Measurements from ENCODE around the gene SZRD1. TPM values are rescaled to one million over a fixed set of nuclear protein-coding genes. Genes with fewer than 3 reads are reported as not detected.

SZRD1 gene
- total RNA-seq, 1 experiment from 2014 or later: 141 TPM

DNA sequence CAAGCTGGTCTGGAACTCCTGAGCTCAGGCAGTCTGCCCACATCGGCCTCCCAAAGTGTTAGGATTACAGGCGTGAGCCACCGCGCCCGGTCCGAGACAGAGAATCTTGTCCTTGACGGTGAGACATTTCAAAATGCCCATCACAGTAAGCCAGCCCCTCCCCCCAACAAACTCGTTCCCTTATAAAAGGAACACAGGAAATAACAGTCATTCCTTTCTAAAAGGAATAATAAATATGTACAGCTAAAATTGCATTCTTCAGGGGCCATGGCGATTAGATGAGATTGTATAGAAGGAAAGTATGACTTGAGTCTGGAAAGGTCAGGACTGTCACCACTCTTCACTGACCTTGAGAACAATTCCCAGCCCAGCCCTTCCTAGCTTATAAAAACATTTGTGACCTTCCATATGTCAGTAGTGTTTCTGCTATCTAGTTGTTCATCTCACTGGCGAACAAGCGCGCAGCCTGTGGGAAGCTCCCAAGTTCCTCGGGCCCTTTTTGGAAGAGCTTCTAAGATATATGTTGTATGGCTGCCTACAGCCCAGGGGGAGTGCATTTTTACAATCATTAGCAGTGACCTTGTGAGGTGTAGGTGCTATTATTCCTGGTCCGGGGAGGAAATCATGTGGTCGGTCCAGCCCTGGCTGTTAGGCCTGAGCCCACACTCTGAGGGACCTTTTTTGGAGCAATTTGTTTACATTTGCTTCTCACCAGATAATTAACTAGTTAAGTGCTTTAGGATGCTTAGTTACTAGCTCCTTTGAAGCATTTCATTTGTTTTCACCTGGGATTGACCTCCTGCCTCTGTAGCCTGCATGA is 8.7 kb downstream of the SZRD1 start:
- peak; percentile 95 to 97 for DNase-seq (ENCODE audit: low read depth in 1 of 2, low spot score in 2 of 2)
- Histone ChIP-seq H3K27ac (peak overlapping the region; percentile 81), H3K4me1 (replicated peaks) (peaks cover 68% of the 10 kb centered on the region), H3K4me3 (no peak overlapping the region), H3K27me3 (replicated peaks) (no peaks in the 10 kb centered on the region), H3K36me3 (peaks cover 38% of the 10 kb centered on the region), H3K9me3 (replicated peaks) (no peaks in the 10 kb centered on the region)

DNA sequence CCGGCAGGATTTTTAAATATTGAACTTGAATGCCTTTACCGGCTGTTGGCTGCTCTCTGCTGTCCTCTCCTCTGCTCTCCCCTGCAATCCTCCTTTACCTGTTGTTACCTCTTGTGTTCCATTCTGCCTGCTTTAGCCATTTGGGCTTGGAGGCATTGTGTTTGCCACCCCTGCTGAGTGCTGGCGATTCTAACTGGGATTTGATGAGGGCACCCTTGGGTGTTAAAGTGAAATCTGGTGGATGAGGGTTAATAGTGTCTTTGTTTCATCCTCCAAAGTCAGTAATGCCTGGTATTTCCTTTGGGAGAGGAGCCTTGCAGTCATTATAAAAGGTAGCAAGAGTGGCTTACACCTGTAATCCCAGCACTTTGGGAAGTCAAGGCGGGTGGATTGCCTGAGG is 9.9 kb downstream of the SZRD1 start:
- peaks cover 37% of the 10 kb centered on the region for H3K36me3 ChIP-seq
- H3K27ac ChIP-seq: no peak overlapping the region; the same call in 1 of the 2 replicates
- H3K4me1 ChIP-seq (replicated peaks): peaks cover 57% of the 10 kb centered on the region
- DNase-seq (ENCODE audit: low read depth in 1 of 2, low spot score in 2 of 2): no peak
- H3K9me3 ChIP-seq (replicated peaks): no peaks in the 10 kb centered on the region
- no peak overlapping the region for H3K4me3 ChIP-seq
- no peaks in the 10 kb centered on the region for H3K27me3 ChIP-seq (replicated peaks)

DNA sequence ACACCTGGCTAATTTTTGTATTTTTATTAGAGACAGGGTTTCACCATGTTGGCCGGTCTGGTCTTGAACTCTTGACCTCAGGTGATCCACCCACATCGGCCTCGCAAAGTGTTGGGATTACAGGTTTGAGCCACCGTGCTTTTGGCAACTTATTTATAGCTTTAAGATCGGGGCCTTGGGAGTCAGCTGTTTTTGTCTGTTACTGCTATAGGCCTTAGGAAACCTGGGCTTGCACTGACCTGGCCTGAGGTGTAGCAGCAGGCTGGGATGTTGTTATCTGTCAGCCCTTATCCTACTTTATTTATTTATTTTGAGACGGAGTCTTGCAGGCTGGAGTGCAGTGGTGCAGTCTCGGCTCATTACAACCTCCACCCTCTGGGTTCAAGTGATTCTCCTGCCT is 11.4 kb downstream of the SZRD1 start:
- Histone ChIP-seq H3K36me3 (peaks cover 31% of the 10 kb centered on the region), H3K4me1 (replicated peaks) (peaks cover 42% of the 10 kb centered on the region), H3K27ac (no peak overlapping the region), H3K27me3 (replicated peaks) (no peaks in the 10 kb centered on the region), H3K4me3 (no peak overlapping the region), H3K9me3 (replicated peaks) (no peaks in the 10 kb centered on the region)
- DNase-seq (ENCODE audit: low read depth in 1 of 2, low spot score in 2 of 2): no peak

DNA sequence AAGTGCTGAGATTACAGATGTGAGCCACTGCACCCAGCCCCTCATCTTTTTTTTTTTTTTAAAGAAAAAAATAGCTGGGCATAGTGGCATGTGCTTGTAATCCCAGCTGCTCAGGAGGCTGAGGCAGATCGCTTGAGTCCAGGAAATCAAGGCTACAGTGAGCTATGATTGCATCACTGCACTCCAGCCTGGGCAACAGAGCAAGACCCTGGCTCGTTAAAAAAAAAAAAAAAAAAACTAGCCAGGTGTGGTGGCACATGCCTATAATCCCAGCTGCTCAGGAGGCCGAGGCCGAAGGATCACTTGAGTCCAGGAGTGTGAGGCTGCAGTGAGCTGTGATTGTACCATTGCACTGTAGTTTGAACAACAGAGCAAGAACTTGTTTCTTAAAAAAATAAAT is 13.8 kb downstream of the SZRD1 start:
- no peak overlapping the region for H3K4me3 ChIP-seq
- H3K36me3 ChIP-seq: peaks cover 22% of the 10 kb centered on the region
- H3K9me3 ChIP-seq (replicated peaks): no peaks in the 10 kb centered on the region
- no peak overlapping the region for H3K27ac ChIP-seq
- H3K27me3 ChIP-seq (replicated peaks): no peaks in the 10 kb centered on the region
- peaks cover 37% of the 10 kb centered on the region for H3K4me1 ChIP-seq (replicated peaks)
- DNase-seq (ENCODE audit: low read depth in 1 of 2, low spot score in 2 of 2): no peak

DNA sequence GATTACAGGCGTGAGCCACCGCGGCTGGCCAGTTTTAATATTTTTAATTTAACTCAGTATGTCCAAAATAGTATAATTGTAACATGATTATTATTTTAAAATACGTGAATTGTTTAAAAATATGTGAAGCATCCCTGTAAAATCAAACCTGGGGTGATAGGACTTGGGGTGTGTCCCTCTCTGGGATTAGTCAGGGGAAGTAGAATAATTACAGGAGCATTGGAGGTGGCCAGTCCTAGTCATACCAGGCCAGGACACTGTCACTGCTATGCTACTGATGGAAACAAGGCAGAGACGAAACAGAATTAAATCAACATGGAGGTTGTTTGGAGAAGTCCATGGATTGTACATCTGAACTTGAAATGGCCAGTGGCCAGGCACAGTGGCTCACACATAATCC is 16.8 kb downstream of the SZRD1 start:
- no peaks in the 10 kb centered on the region for H3K27me3 ChIP-seq (replicated peaks)
- no peak for DNase-seq (ENCODE audit: low read depth in 1 of 2, low spot score in 2 of 2)
- H3K4me3 ChIP-seq: no peak overlapping the region
- H3K4me1 ChIP-seq (replicated peaks): peaks cover 43% of the 10 kb centered on the region
- peaks cover 37% of the 10 kb centered on the region for H3K36me3 ChIP-seq
- H3K9me3 ChIP-seq (replicated peaks): no peaks in the 10 kb centered on the region
- H3K27ac ChIP-seq: no peak overlapping the region

DNA sequence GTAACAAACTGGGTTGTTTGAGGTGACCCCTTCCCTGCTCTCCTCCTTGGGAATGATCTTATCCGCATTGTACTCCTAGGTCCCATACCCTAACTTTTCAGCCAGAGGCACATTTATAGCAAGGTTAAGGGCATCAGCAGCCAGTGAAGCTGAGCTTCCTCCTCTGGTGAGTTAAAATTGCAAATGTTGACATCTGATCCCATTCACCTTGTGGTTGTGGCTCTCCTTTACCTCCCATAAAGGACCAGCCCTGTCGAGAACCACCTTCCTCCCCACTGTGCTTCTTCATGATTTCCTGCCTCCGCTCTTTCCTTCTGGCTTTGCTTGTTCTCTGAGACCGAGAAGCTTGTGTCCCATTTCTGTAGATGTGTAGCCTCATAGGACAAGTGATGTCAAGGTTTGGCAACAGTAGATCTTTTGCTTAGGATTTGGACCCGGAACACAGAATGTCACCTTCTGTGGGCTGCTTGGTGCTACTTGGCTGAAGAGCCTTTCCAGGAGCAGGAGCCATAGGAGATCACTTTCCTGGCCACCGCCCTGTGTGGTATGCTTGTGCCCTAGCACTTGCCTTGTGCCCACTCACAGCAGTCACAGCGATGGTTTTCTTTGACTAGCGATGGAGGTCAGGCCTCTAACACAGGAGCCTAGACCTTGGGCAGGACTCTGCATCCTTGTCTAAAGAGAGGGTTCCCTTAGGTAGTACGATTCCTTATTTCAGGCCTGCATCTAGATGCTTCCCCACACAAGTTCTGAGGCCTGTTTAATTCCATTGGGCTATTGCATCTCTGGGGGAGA is 18.8 kb downstream of the SZRD1 start:
- Histone ChIP-seq H3K36me3 (peaks cover 36% of the 10 kb centered on the region), H3K27ac (peak overlapping the region; percentile 12; the same call in 1 of the 2 replicates), H3K4me3 (no peak overlapping the region), H3K9me3 (replicated peaks) (no peaks in the 10 kb centered on the region), H3K27me3 (replicated peaks) (no peaks in the 10 kb centered on the region), H3K4me1 (replicated peaks) (peaks cover 43% of the 10 kb centered on the region)
- no peak for DNase-seq (ENCODE audit: low read depth in 1 of 2, low spot score in 2 of 2)

DNA sequence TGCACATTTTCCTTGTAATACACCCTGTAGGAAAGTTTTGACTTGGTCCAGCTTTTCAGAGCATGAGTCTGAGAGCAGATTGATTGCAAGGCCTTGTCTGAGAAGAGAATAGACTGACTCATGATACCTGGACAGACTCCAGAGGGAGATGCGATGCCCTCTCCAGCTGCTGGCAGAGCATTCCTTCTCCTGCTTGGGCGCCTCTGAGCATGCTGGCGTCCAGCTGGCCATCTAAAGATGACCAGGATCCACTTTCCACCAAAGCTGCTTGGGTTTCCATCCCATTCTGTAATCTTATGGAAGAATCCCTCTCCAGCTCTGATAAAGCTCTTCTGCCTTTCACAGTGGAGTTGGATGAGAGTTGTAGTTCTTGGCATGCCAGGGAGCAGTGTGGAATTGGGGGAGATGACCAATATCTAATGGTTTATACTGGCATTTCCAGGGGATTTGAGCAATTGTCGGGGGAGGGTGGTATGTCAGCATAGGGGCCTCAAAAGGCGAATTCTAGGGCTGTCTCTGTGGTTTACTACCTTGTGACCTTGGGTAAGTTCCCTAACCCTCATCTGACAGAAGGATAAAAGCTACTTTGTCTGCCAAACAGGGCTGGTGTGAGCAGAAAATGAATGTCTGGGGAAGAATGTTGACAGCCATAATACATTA is 19.5 kb downstream of the SZRD1 start:
- Histone ChIP-seq H3K4me1 (replicated peaks) (peaks cover 43% of the 10 kb centered on the region), H3K36me3 (peaks cover 41% of the 10 kb centered on the region), H3K27me3 (replicated peaks) (no peaks in the 10 kb centered on the region), H3K4me3 (no peak overlapping the region), H3K27ac (peak overlapping the region; percentile 24; the same call in 1 of the 2 replicates), H3K9me3 (replicated peaks) (no peaks in the 10 kb centered on the region)
- peak; percentile 55 to 72 for DNase-seq (ENCODE audit: low read depth in 1 of 2, low spot score in 2 of 2)

DNA sequence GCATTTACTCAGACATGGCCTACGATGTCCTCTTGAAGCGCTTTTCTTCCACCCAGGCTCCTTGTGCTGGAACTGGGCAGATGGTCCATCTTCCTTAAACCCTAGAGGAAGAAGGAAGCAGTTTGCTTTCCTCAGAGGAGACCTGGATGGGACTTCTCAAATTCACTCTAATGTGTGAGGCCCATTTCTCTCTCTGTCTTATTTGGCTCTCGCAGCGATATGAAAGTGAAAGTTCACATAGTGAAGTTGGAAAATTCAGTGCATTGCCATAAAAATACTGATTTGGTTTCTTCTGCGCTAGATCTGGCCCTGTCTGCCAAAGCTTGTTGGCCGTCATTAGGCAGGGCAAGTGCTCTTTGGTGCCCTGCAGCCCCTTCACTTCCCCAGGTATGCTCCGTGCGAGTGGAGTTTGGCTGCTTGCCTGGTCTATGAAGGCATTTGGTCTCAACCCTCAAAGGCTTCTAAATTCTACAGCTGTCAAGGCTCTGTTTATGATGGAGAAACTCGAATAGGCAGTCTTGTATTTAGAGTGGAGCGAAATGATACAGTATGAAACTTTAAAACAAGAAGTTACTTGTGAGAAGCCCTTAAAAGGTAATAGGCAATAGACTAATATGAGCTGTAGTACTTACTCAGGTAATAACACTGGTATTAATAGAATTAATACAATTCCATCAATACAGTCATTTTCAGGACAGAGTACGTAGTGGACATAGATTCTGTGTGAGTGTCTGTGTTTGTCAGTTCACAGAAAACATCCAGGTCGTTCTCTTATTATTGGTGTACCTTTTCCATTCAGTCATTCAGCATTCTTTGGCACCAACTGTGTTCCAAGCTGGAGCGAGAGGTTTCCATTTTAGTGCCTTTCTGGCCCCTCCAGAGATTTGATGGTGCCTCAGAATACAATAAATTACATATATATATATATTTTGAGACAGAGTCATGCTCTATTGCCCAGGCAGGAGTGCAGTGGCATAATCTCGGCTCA is 20.5 kb downstream of the SZRD1 start:
- H3K27me3 ChIP-seq (replicated peaks): no peaks in the 10 kb centered on the region
- H3K4me3 ChIP-seq: peak overlapping the region; percentile 6; the same call in 1 of the 2 replicates
- no peak for DNase-seq (ENCODE audit: low read depth in 1 of 2, low spot score in 2 of 2)
- peaks cover 43% of the 10 kb centered on the region for H3K4me1 ChIP-seq (replicated peaks)
- H3K27ac ChIP-seq: peak overlapping the region; percentile 24; the same call in 1 of the 2 replicates
- no peaks in the 10 kb centered on the region for H3K9me3 ChIP-seq (replicated peaks)
- H3K36me3 ChIP-seq: peaks cover 47% of the 10 kb centered on the region

DNA sequence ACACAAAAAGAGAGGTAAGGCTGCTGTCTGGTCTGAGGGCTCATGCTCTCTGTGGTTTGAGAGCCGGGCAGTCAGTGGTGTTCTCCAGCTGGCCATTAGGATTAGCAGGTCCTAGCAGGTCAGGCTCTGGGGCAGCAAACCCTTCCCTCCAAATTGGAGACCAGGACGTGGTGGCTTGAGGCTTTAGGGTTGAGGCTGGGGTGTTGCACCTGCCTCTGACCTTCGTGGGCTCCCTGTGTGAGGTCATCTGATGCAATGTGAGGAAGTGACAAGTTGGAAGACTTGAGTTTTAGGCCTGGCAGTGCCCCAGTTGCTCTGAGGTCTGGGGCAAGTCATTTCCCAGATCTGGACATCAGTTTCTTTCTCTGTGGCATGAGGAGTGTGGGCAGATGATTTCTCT is 24.4 kb downstream of the SZRD1 start:
- Histone ChIP-seq H3K4me3 (no peak overlapping the region), H3K4me1 (replicated peaks) (peaks cover 20% of the 10 kb centered on the region), H3K27ac (no peak overlapping the region), H3K36me3 (peaks cover 71% of the 10 kb centered on the region), H3K27me3 (replicated peaks) (no peaks in the 10 kb centered on the region), H3K9me3 (replicated peaks) (no peaks in the 10 kb centered on the region)
- no peak for DNase-seq (ENCODE audit: low read depth in 1 of 2, low spot score in 2 of 2)

DNA sequence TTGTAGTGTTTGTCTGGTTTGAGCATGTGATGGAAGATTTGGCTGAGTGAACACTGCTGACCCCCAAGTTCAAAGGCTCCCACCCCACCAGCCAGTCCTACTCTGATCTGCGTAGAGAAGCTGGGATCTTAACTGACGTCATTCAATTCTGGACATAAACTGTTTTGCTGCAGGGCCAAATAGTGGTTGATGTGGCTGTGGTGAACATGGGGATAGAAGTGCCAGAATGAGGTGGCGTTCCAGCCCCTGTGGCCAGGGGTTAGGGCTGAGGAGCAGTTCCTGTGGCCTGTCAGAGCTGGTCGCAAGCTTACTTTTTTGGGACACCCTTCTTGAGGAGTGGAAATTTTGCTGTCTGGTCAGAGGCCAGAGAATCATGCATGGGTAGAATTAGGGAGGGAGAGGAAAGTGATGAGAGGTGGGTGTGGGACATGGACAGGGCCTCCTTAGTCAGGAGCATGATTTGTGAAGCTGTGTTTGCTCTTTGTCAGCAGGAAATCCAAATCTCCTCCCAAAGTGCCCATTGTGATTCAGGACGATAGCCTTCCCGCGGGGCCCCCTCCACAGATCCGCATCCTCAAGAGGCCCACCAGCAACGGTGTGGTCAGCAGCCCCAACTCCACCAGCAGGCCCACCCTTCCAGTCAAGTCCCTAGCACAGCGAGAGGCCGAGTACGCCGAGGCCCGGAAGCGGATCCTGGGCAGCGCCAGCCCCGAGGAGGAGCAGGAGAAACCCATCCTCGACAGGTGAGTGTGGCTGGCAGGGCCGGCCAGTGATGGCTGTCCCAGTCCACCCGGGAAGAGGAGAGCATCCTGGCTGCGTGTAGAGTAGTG is 25.9 kb downstream of the SZRD1 start:
- H3K9me3 ChIP-seq (replicated peaks): no peaks in the 10 kb centered on the region
- peaks cover 76% of the 10 kb centered on the region for H3K36me3 ChIP-seq
- no peak overlapping the region for H3K4me3 ChIP-seq
- H3K27ac ChIP-seq: no peak overlapping the region
- no peaks in the 10 kb centered on the region for H3K27me3 ChIP-seq (replicated peaks)
- DNase-seq (ENCODE audit: low read depth in 1 of 2, low spot score in 2 of 2): no peak
- peaks cover 5% of the 10 kb centered on the region for H3K4me1 ChIP-seq (replicated peaks)

DNA sequence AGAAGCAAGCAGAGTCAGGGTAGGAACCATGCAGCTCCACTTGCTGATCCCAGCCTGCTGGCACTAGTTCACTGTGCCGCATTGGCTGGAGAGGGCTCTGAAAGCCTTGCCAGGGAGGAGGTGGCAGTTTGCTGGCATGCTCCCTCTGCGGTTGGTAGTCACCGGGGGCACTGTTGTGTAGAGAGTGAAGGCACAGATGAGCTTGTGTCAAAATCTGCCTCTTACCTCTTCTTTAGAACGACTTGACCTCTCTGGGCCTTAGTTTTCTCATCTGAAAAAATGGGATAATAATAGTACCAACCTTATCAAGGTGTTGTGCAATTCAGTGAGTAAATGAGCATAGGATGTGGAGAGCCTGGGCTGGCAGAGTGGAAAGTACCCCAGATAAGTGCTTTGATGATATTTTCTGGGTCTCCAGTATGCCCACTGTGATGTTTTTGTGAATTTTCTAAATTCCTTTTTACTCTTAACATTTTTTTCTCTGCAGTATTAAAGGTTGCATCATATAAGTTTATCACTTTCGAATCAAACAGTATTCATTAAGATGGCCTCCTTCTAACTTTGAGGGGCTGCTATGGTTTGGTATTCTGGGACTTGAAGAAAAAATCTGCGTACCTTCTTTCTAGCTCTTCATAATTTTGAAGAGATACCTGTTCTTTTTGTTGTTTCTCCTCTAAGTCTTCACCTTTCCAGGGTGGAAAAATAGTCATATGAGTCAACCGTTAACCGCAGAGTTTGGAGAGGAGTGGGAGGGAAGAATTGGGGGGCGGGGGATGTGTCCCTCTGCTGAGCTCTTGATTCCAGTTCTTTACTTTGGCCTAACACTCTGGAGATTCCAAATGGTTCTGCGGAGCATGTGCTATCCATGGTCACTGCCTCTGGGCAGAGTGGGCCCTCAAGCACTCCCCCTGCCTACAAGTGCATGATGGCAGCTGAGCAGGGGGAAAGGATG is 26.8 kb downstream of the SZRD1 start:
- no peak overlapping the region for H3K4me3 ChIP-seq
- DNase-seq (ENCODE audit: low read depth in 1 of 2, low spot score in 2 of 2): no peak
- H3K4me1 ChIP-seq (replicated peaks): no peaks in the 10 kb centered on the region
- no peak overlapping the region for H3K27ac ChIP-seq
- peaks cover 85% of the 10 kb centered on the region for H3K36me3 ChIP-seq
- H3K9me3 ChIP-seq (replicated peaks): no peaks in the 10 kb centered on the region
- no peaks in the 10 kb centered on the region for H3K27me3 ChIP-seq (replicated peaks)

Measured in SJSA1 (cell line).